ENCODE data around the gene TGFBR3. TPM values are rescaled to one million over a fixed set of nuclear protein-coding genes. Genes with fewer than 3 reads are reported as not detected.

Gene TGFBR3
- total RNA-seq, 1 experiment from 2014 or later: 12.2 TPM

- Histone ChIP-seq H3K9me3 (no peaks in the 10 kb centered on the region), H3K4me3 (ENCODE audit: low read depth, low read length) (no peak overlapping the region), H3K4me1 (no peaks in the 10 kb centered on the region), H3K36me3 (ENCODE audit: control insufficient read depth, insufficient read depth, low read length) (no peaks in the 10 kb centered on the region), H3K27me3 (replicated peaks; ENCODE audit: control insufficient read depth, insufficient read depth, low read length) (no peaks in the 10 kb centered on the region)
- Mint-ChIP-seq H3K9me3 (ENCODE audit: unreplicated experiment) (no peaks in the 10 kb centered on the region), H3K4me1 (ENCODE audit: low read depth, unreplicated experiment) (no peaks in the 10 kb centered on the region), H3K27ac (ENCODE audit: unreplicated experiment) (no peak overlapping the region), H3K27me3 (ENCODE audit: insufficient read depth, unreplicated experiment) (no peaks in the 10 kb centered on the region), H3K4me3 (ENCODE audit: unreplicated experiment) (no peak overlapping the region), H3K36me3 (ENCODE audit: insufficient read depth, unreplicated experiment) (peaks cover 6% of the 10 kb centered on the region)
- no TSS peak for BruUV-seq (replicated peaks)
- ChIA-PET POLR2A (no interaction called here), CTCF (no interaction called here)
- no peak for DNase-seq
- intact Hi-C loops (cut with micrococcal nuclease; ENCODE audit: unreplicated experiment): no loop called here
- TF ChIP-seq, protein P1, sequence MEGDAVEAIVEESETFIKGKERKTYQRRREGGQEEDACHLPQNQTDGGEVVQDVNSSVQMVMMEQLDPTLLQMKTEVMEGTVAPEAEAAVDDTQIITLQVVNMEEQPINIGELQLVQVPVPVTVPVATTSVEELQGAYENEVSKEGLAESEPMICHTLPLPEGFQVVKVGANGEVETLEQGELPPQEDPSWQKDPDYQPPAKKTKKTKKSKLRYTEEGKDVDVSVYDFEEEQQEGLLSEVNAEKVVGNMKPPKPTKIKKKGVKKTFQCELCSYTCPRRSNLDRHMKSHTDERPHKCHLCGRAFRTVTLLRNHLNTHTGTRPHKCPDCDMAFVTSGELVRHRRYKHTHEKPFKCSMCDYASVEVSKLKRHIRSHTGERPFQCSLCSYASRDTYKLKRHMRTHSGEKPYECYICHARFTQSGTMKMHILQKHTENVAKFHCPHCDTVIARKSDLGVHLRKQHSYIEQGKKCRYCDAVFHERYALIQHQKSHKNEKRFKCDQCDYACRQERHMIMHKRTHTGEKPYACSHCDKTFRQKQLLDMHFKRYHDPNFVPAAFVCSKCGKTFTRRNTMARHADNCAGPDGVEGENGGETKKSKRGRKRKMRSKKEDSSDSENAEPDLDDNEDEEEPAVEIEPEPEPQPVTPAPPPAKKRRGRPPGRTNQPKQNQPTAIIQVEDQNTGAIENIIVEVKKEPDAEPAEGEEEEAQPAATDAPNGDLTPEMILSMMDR (IDR thresholded peaks at IDR 0.05; ENCODE audit: insufficient read depth in 1 of 2, low read depth in 1 of 2, low read length in 1 of 2, severe bottlenecking in 1 of 2, unreplicated experiment in 1 of 2): no peak
These were observed 128.0 kb downstream of the TGFBR3 start for GRCh38 chr1:91757763-91758460.

- H3K36me3 Mint-ChIP-seq (ENCODE audit: insufficient read depth, unreplicated experiment): peaks cover 6% of the 10 kb centered on the region
- Histone ChIP-seq H3K9me3 (no peaks in the 10 kb centered on the region), H3K4me1 (no peaks in the 10 kb centered on the region), H3K27me3 (replicated peaks; ENCODE audit: control insufficient read depth, insufficient read depth, low read length) (no peaks in the 10 kb centered on the region), H3K36me3 (ENCODE audit: control insufficient read depth, insufficient read depth, low read length) (no peaks in the 10 kb centered on the region), H3K4me3 (ENCODE audit: low read depth, low read length) (no peak overlapping the region)
- H3K4me1 Mint-ChIP-seq (ENCODE audit: low read depth, unreplicated experiment): no peaks in the 10 kb centered on the region
- H3K27ac Mint-ChIP-seq (ENCODE audit: unreplicated experiment): no peak overlapping the region
- no TSS peak for BruUV-seq (replicated peaks)
- intact Hi-C loops (cut with micrococcal nuclease; ENCODE audit: unreplicated experiment): no loop called here
- DNase-seq: no peak
- POLR2A ChIA-PET: no interaction called here
- TF ChIP-seq, protein P1 (IDR thresholded peaks at IDR 0.05; ENCODE audit: insufficient read depth in 1 of 2, low read depth in 1 of 2, low read length in 1 of 2, severe bottlenecking in 1 of 2, unreplicated experiment in 1 of 2): no peak
- CTCF ChIA-PET: no interaction called here
- no peaks in the 10 kb centered on the region for H3K9me3 Mint-ChIP-seq (ENCODE audit: unreplicated experiment)
- no peaks in the 10 kb centered on the region for H3K27me3 Mint-ChIP-seq (ENCODE audit: insufficient read depth, unreplicated experiment)
- H3K4me3 Mint-ChIP-seq (ENCODE audit: unreplicated experiment): no peak overlapping the region
These were observed 130.2 kb downstream of the TGFBR3 start for GRCh38 chr1:91755702-91756287.

- POLR2A ChIA-PET: no interaction called here
- Histone ChIP-seq H3K9me3 (no peaks in the 10 kb centered on the region), H3K4me3 (ENCODE audit: low read depth, low read length) (no peak overlapping the region), H3K27me3 (replicated peaks; ENCODE audit: control insufficient read depth, insufficient read depth, low read length) (no peaks in the 10 kb centered on the region), H3K36me3 (ENCODE audit: control insufficient read depth, insufficient read depth, low read length) (no peaks in the 10 kb centered on the region), H3K4me1 (no peaks in the 10 kb centered on the region)
- H3K4me1 Mint-ChIP-seq (ENCODE audit: low read depth, unreplicated experiment): no peaks in the 10 kb centered on the region
- intact Hi-C loops (cut with micrococcal nuclease; ENCODE audit: unreplicated experiment): no loop called here
- no peaks in the 10 kb centered on the region for H3K27me3 Mint-ChIP-seq (ENCODE audit: insufficient read depth, unreplicated experiment)
- H3K4me3 Mint-ChIP-seq (ENCODE audit: unreplicated experiment): no peak overlapping the region
- no peak overlapping the region for H3K27ac Mint-ChIP-seq (ENCODE audit: unreplicated experiment)
- H3K9me3 Mint-ChIP-seq (ENCODE audit: unreplicated experiment): no peaks in the 10 kb centered on the region
- no TSS peak for BruUV-seq (replicated peaks)
- no peak for DNase-seq
- CTCF ChIA-PET: no interaction called here
- TF ChIP-seq, protein P1 (IDR thresholded peaks at IDR 0.05; ENCODE audit: insufficient read depth in 1 of 2, low read depth in 1 of 2, low read length in 1 of 2, severe bottlenecking in 1 of 2, unreplicated experiment in 1 of 2): no peak
- peaks cover 6% of the 10 kb centered on the region for H3K36me3 Mint-ChIP-seq (ENCODE audit: insufficient read depth, unreplicated experiment)
These were observed 131.0 kb downstream of the TGFBR3 start for GRCh38 chr1:91754816-91755580.
